Prostate gland (tissue), 2 donors: Measurements from ENCODE around the gene SUFU.

Experiments used
- CTCF ChIP-seq, 4 experiments: fragments of 200-600 bp in 2 of 4; fragments of 450-650 bp in 2 of 4; sonication (generic) in 2 of 4; IDR thresholded peaks; 1 replicate in 3 of 4; 2 replicates in 1 of 4; pipeline ENCODE4 v1.5.1; 2016 to 2019; ENCODE audit warnings: antibody characterized with exemption in 4 of 4, mild to moderate bottlenecking in 2 of 4, moderate library complexity in 2 of 4
- POLR2AphosphoS5 ChIP-seq: sonication (generic); formaldehyde crosslinking; IDR thresholded peaks from one replicate; pipeline ENCODE4 v1.6.1; 2017; ENCODE audit warnings: antibody characterized with exemption

- TF ChIP-seq CTCF (IDR thresholded peaks at IDR 0.05) (no peak), POLR2AphosphoS5 (no peak)
These were observed 23.4 kb upstream of the SUFU start for GRCh38 chr10:102480396-102480795.
